Caco-2 (cell line): Measurements from ENCODE around the gene ART1. TPM values are rescaled to one million over a fixed set of nuclear protein-coding genes. Genes with fewer than 3 reads are reported as not detected.
A peak's percentile ranks its signal among the peaks of the same experiment; 100 is the strongest.
"Not testable (repeated sequence)": the region's sequence is repeated elsewhere in the genome, so short reads cannot be mapped to it uniquely, and the experiment has no call there.

Experiments
- Bru-seq: library from RNA; stranded (reverse); fragments of 400-500 nt; gene quantifications from one replicate; lab custom pipeline; 2021; lab: Mats Ljungman, UMichigan
- BruChase-seq, 2 experiments: library from RNA; stranded (reverse); fragments of 400-500 nt; gene quantifications; one replicate each; lab custom pipeline; 2021; lab: Mats Ljungman, UMichigan
- BruUV-seq: library from RNA; stranded (reverse); fragments of 400-500 nt; replicated peaks from 2 replicates; lab custom pipeline; 2021; lab: Mats Ljungman, UMichigan
- CTCF ChIA-PET: fragments of 300-600 bp; sonication (Branson Sonifier 250); formaldehyde crosslinking; loops from one replicate; lab custom pipeline; 2022; ENCODE audit warnings: antibody characterized with exemption; lab: Charles Lee
- POLR2A ChIA-PET: fragments of 300-600 bp; sonication (Branson Sonifier 250); formaldehyde crosslinking; loops from one replicate; lab custom pipeline; 2022; ENCODE audit warnings: antibody characterized with exemption; lab: Charles Lee
- DNase-seq, 2 experiments: peaks; one replicate each; pipeline versions ENCODE4 v3.0.0 to v3.0.0-alpha.2; 2020 to 2022
- H3K27me3 ChIP-seq: replicated peaks from 2 replicates; pipeline ENCODE4 v1.6.0; 2011; ENCODE audit warnings: low read length; ENCODE audit not compliant: control insufficient read depth, insufficient read depth
- H3K36me3 ChIP-seq: 2 replicates; pipeline ENCODE4 v1.5.1; 2011; ENCODE audit warnings: low read length; ENCODE audit not compliant: control insufficient read depth, insufficient read depth
- H3K4me1 ChIP-seq: fragments of 250-450 bp; sonication (Bioruptor Pico); 2 replicates; pipeline ENCODE4 v1.5.1; 2020; ENCODE audit warnings: mild to moderate bottlenecking
- H3K4me3 ChIP-seq: 2 replicates; pipeline ENCODE4 v1.5.1; 2011; ENCODE audit warnings: low read depth, mild to moderate bottlenecking, control low read depth, low read length
- H3K9me3 ChIP-seq: fragments of 250-450 bp; sonication (Bioruptor Pico); 2 replicates; pipeline ENCODE4 v1.5.1; 2020; ENCODE audit warnings: mild to moderate bottlenecking, moderate library complexity
- H3K27ac Mint-ChIP-seq: one replicate; pipeline ENCODE4 v1.8.0; 2022; ENCODE audit warnings: mixed read lengths; ENCODE audit not compliant: unreplicated experiment
- H3K27me3 Mint-ChIP-seq: one replicate; pipeline ENCODE4 v1.8.0; 2022; ENCODE audit warnings: mixed read lengths; ENCODE audit not compliant: insufficient read depth, unreplicated experiment
- H3K36me3 Mint-ChIP-seq: one replicate; pipeline ENCODE4 v1.8.0; 2022; ENCODE audit warnings: mild to moderate bottlenecking, mixed read lengths; ENCODE audit not compliant: insufficient read depth, unreplicated experiment
- H3K4me1 Mint-ChIP-seq: one replicate; pipeline ENCODE4 v1.8.0; 2022; ENCODE audit warnings: low read depth, mixed read lengths; ENCODE audit not compliant: unreplicated experiment
- H3K4me3 Mint-ChIP-seq: one replicate; pipeline ENCODE4 v1.8.0; 2022; ENCODE audit warnings: mild to moderate bottlenecking, moderate library complexity, mixed read lengths; ENCODE audit not compliant: unreplicated experiment
- H3K9me3 Mint-ChIP-seq: one replicate; pipeline ENCODE4 v1.8.0; 2022; ENCODE audit warnings: mixed read lengths; ENCODE audit not compliant: unreplicated experiment
- CTCF ChIP-seq, 2 experiments: fragments of 200-600 bp in 1 of 2; IDR thresholded peaks; 1 replicate in 1 of 2; 2 replicates in 1 of 2; pipeline versions ENCODE4 v1.5.1 to v1.8.0; 2011 to 2022; ENCODE audit warnings: antibody characterized with exemption in 1 of 2, control low read depth in 1 of 2, inconsistent platforms in 1 of 2, low read depth in 1 of 2, low read length in 1 of 2, mild to moderate bottlenecking in 1 of 2, moderate library complexity in 1 of 2; ENCODE audit not compliant: insufficient read depth in 1 of 2, severe bottlenecking in 1 of 2, unreplicated experiment in 1 of 2
- intact Hi-C: fragments of 100-400 bp; cut with micrococcal nuclease; formaldehyde crosslinking; loops from one replicate; pipeline ENCODE4 v1.10.0; 2022; ENCODE audit not compliant: unreplicated experiment
- long read RNA-seq: library from polyadenylated mRNA; stranded (forward); transcript quantifications from one replicate; pipeline ENCODE4 v2.0.0, GENCODE V29; 2022
- total RNA-seq: library from RNA; stranded (reverse); gene quantifications from 2 replicates; pipeline ENCODE4 v1.2.3, GENCODE V29; 2022

The ART1 gene
- total RNA-seq (not detected in 2 replicates), Bru-seq, nascent RNA (percentile 20 among the genes with signal in this experiment), BruChase-seq, experiment 1, labeled RNA remaining after a 2-hour chase (not detected), BruChase-seq, experiment 2, labeled RNA remaining after a 6-hour chase (not detected)
- long read RNA-seq, result 0 reads

- H3K4me1 Mint-ChIP-seq, result peaks cover 7% of the 10 kb centered on the region
- Histone ChIP-seq H3K27me3 (no peaks in the 10 kb centered on the region), H3K4me1 (peaks cover 8% of the 10 kb centered on the region), H3K4me3 (no peak within 1 kb of the TSS), H3K9me3 (no peaks in the 10 kb centered on the region), H3K36me3 (no peaks in the 10 kb centered on the region)
- no peak for TF ChIP-seq CTCF (IDR thresholded peaks at IDR 0.05; ENCODE audit: insufficient read depth in 1 of 2, low read depth in 1 of 2, low read length in 1 of 2, severe bottlenecking in 1 of 2, unreplicated experiment in 1 of 2)
- no peak within 1 kb of the TSS for H3K4me3 Mint-ChIP-seq
- H3K27ac Mint-ChIP-seq, result no peak within 1 kb of the TSS
- H3K36me3 Mint-ChIP-seq, result peaks cover 6% of the 10 kb centered on the region
- intact Hi-C loops, result no loop called here
- BruUV-seq, result no TSS peak
- ChIA-PET CTCF (no interaction called here), POLR2A (no interaction called here)
- no peak for DNase-seq
- peaks cover 13% of the 10 kb centered on the region for H3K27me3 Mint-ChIP-seq
- no peaks in the 10 kb centered on the region for H3K9me3 Mint-ChIP-seq
These were observed at the start of gene ART1 for GRCh38 chr11:3644817-3645235. Gene ART1 (plus strand): TSS chr11:3645128. CDS start chr11:3659214, 14,086 bp downstream.

- CTCF ChIA-PET, H3K27ac Mint-ChIP-seq, H3K9me3 Mint-ChIP-seq: not testable (repeated sequence)
These were observed 47.2 kb upstream of the ART1 start for GRCh38 chr11:3597743-3598142.

GRCh38 chr11:3600201-3600600, 44.7 kb upstream of the ART1 start:
- H3K4me3 Mint-ChIP-seq, H3K9me3 ChIP-seq, H3K4me3 ChIP-seq, H3K4me1 ChIP-seq, H3K27me3 Mint-ChIP-seq, H3K27me3 ChIP-seq, H3K4me1 Mint-ChIP-seq, DNase-seq, H3K9me3 Mint-ChIP-seq, H3K27ac Mint-ChIP-seq, POLR2A ChIA-PET, H3K36me3 ChIP-seq, intact Hi-C loops, H3K36me3 Mint-ChIP-seq, BruUV-seq, CTCF ChIA-PET: not testable (repeated sequence)

More at GRCh38 chr11:3597743-3598142, 47.2 kb upstream of the ART1 start:
- H3K4me3 Mint-ChIP-seq, POLR2A ChIA-PET, H3K4me1 Mint-ChIP-seq, H3K36me3 Mint-ChIP-seq, H3K4me3 ChIP-seq, BruUV-seq, DNase-seq, H3K27me3 Mint-ChIP-seq, intact Hi-C loops, H3K4me1 ChIP-seq, H3K36me3 ChIP-seq, H3K9me3 ChIP-seq, H3K27me3 ChIP-seq: not testable (repeated sequence)

- Mint-ChIP-seq H3K4me3 (no peak overlapping the region), H3K27ac (no peak overlapping the region), H3K4me1 (peaks cover 13% of the 10 kb centered on the region), H3K27me3 (peaks cover 6% of the 10 kb centered on the region), H3K9me3 (no peaks in the 10 kb centered on the region), H3K36me3 (peaks cover 5% of the 10 kb centered on the region)
- CTCF ChIA-PET, result no interaction called here
- H3K4me3 ChIP-seq, result no peak overlapping the region
- no peak for TF ChIP-seq CTCF (IDR thresholded peaks at IDR 0.05; ENCODE audit: insufficient read depth in 1 of 2, low read depth in 1 of 2, low read length in 1 of 2, severe bottlenecking in 1 of 2, unreplicated experiment in 1 of 2)
- no peak for DNase-seq
- H3K9me3 ChIP-seq, result no peaks in the 10 kb centered on the region
- intact Hi-C loops, result no loop called here
- H3K27me3 ChIP-seq, result no peaks in the 10 kb centered on the region
- POLR2A ChIA-PET, result no interaction called here
- H3K36me3 ChIP-seq, result no peaks in the 10 kb centered on the region
- no TSS peak for BruUV-seq
- H3K4me1 ChIP-seq, result peaks cover 11% of the 10 kb centered on the region
These were observed 40.8 kb upstream of the ART1 start for GRCh38 chr11:3604167-3604566.
